ENCODE results near the gene DNAJC27. TPM values are rescaled to one million over a fixed set of nuclear protein-coding genes. Genes with fewer than 3 reads are reported as not detected.

Gene DNAJC27
- total RNA-seq, 3 donors from 2014 or later (not counting 1 experiment from before 2014, with no cell fraction given) = 14.1 to 19.7 (median 16.6) TPM

DNA sequence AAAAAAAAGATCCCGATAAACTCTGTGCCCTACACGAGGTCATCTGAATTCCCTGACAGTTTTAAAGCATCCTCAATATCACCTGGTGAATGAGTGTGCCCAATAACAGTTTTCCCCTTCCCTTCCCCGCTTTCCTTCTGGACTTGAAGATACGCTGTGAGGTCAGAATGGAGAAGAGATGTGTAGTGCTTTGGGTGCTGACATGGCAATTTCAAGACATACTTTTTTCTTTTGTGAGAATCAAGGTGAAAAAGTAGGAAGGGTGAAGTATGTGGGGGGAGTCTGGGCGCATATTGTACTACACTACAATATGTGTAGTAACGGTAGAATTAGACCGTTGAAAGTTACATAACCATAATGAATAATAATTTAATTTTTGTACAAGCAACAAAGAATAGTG is 21.7 kb downstream of the DNAJC27 start:
- Histone ChIP-seq H3K27ac (ENCODE audit: low read length) (no peak overlapping the region), H3K36me3 (ENCODE audit: control insufficient read depth, insufficient read depth, low read length) (peaks cover 27% of the 10 kb centered on the region), H3K4me3 (ENCODE audit: low read length) (no peak overlapping the region), H3K9me3 (ENCODE audit: control insufficient read depth, insufficient read depth, low read length) (no peaks in the 10 kb centered on the region), H3K27me3 (ENCODE audit: control insufficient read depth, insufficient read depth, low read length) (no peaks in the 10 kb centered on the region), H3K4me1 (ENCODE audit: control insufficient read depth, insufficient read depth, low read length) (no peaks in the 10 kb centered on the region)
- DNase-seq = no peak
- Mint-ChIP-seq H3K27ac (no peak overlapping the region), H3K9me3 (peaks cover 0 to 3% of the 10 kb centered on the region in 2 donors), H3K4me3 (no peak overlapping the region), H3K27me3 (ENCODE audit: low read depth in 2 of 2) (no peaks in the 10 kb centered on the region), H3K4me1 (peaks cover 0 to 4% of the 10 kb centered on the region in 2 donors), H3K36me3 (peaks cover 35% of the 10 kb centered on the region)
- ATAC-seq = no peak
- 100% methylated on average over 2 of the region's 7 CpGs for WGBS (ENCODE audit: insufficient coverage)
- intact Hi-C loops (cut with micrococcal nuclease) = no loop called here
- TF ChIP-seq CTCF (IDR thresholded peaks at IDR 0.05) = no peak

DNA sequence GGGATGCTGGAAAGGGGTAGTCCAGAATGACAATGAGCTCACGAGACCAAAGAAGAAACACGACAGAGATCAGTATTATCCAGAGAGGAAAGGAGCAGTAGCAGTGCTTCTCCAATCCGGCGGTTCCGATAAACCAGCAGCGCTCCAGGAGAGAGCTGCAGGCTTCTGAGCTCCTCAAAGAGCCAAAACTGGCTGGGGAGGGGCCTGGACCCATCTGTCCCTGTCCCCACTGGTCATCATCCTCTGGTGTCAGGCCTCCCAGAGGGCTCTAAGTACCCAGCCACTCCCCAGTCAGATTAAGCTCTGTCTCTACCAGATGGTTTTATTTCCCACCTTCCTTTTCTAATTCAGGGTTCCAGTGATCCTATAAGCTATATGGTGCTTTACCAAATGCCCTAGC is 23.2 kb downstream of the DNAJC27 start:
- Mint-ChIP-seq H3K4me1 (no peaks in the 10 kb centered on the region), H3K36me3 (peaks cover 31% of the 10 kb centered on the region), H3K9me3 (no peaks in the 10 kb centered on the region), H3K27me3 (ENCODE audit: low read depth in 2 of 2) (no peaks in the 10 kb centered on the region), H3K27ac (no peak overlapping the region), H3K4me3 (no peak overlapping the region)
- peaks cover 22% of the 10 kb centered on the region for H3K36me3 ChIP-seq (ENCODE audit: control insufficient read depth, insufficient read depth, low read length)
- no peaks in the 10 kb centered on the region for H3K9me3 ChIP-seq (ENCODE audit: control insufficient read depth, insufficient read depth, low read length)
- no peak for DNase-seq
- no peak for ATAC-seq
- no peaks in the 10 kb centered on the region for H3K27me3 ChIP-seq (ENCODE audit: control insufficient read depth, insufficient read depth, low read length)
- no peak overlapping the region for H3K4me3 ChIP-seq (ENCODE audit: low read length)
- over 99% methylated on average over 6 of the region's 6 CpGs for WGBS (ENCODE audit: insufficient coverage)
- intact Hi-C loops (cut with micrococcal nuclease) = no loop called here
- TF ChIP-seq CTCF (IDR thresholded peaks at IDR 0.05) = no peak
- H3K4me1 ChIP-seq (ENCODE audit: control insufficient read depth, insufficient read depth, low read length) = no peaks in the 10 kb centered on the region
- no peak overlapping the region for H3K27ac ChIP-seq (ENCODE audit: low read length)

DNA sequence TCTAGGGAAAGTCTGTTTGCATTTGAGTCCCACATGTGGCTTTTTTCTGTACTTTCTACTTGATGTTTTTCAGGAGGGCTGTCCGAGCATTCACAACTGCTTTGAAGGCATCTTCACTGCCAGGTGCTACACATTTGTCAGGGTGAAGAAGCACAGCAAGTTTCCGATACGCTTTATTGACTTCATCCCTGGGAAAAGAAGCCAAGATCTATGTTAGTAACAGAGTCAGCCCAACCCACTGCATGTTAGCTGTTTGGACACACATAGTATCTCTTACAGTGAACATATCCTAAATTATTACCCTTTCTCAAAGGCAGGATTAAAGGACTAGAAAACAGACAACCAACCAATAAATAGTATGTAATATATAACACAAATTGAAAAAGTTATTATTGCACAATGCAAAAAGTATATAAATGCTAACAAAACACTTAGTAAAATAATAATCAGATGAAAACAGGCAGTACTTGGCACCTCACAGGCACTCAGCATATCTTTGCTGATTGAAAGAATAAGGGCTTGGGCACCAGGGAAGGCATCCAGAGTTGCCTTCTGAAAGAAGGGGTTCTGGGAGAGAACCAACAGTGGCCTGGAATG is 24.1 kb downstream of the DNAJC27 start:
- no peak overlapping the region for H3K4me3 Mint-ChIP-seq
- 97% methylated on average over 3 of the region's 3 CpGs for WGBS (ENCODE audit: insufficient coverage)
- H3K4me1 Mint-ChIP-seq = no peaks in the 10 kb centered on the region
- H3K4me1 ChIP-seq (ENCODE audit: control insufficient read depth, insufficient read depth, low read length) = no peaks in the 10 kb centered on the region
- intact Hi-C loops (cut with micrococcal nuclease) = no loop called here
- ATAC-seq (no peak), DNase-seq (no peak)
- no peak overlapping the region for H3K27ac Mint-ChIP-seq
- H3K27me3 Mint-ChIP-seq (ENCODE audit: low read depth in 2 of 2) = no peaks in the 10 kb centered on the region
- no peaks in the 10 kb centered on the region for H3K27me3 ChIP-seq (ENCODE audit: control insufficient read depth, insufficient read depth, low read length)
- H3K36me3 ChIP-seq (ENCODE audit: control insufficient read depth, insufficient read depth, low read length) = peaks cover 19% of the 10 kb centered on the region
- TF ChIP-seq CTCF (IDR thresholded peaks at IDR 0.05) = no peak
- peaks cover 25% of the 10 kb centered on the region for H3K36me3 Mint-ChIP-seq
- no peak overlapping the region for H3K4me3 ChIP-seq (ENCODE audit: low read length)
- H3K27ac ChIP-seq (ENCODE audit: low read length) = no peak overlapping the region
- H3K9me3 ChIP-seq (ENCODE audit: control insufficient read depth, insufficient read depth, low read length) = no peaks in the 10 kb centered on the region
- H3K9me3 Mint-ChIP-seq = no peaks in the 10 kb centered on the region

DNA sequence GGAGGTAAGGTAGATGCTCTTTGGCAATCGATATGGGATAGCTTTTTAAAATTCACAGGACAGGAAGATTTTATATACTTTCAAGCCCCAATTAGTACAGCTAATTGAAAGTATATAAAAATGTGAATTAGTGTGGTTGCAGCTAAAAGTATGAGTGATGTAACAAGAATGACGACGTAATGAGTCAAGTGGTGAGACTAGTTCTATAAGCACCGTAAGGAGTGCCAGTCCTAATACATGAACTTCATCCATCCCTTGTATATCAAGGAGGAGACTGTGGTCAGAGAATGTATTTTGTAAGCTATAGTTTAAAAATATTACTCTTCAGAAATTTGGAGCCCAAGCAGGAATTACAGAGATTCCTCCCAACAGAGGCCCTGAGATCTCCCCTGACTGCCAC is 25.8 kb downstream of the DNAJC27 start:
- no peaks in the 10 kb centered on the region for H3K4me1 ChIP-seq (ENCODE audit: control insufficient read depth, insufficient read depth, low read length)
- Mint-ChIP-seq H3K9me3 (no peaks in the 10 kb centered on the region), H3K27me3 (ENCODE audit: low read depth in 2 of 2) (no peaks in the 10 kb centered on the region), H3K4me1 (no peaks in the 10 kb centered on the region), H3K27ac (no peak overlapping the region), H3K4me3 (no peak overlapping the region), H3K36me3 (peaks cover 20% of the 10 kb centered on the region)
- H3K36me3 ChIP-seq (ENCODE audit: control insufficient read depth, insufficient read depth, low read length) = peaks cover 7% of the 10 kb centered on the region
- H3K27ac ChIP-seq (ENCODE audit: low read length) = no peak overlapping the region
- intact Hi-C loops (cut with micrococcal nuclease) = no loop called here
- no peaks in the 10 kb centered on the region for H3K9me3 ChIP-seq (ENCODE audit: control insufficient read depth, insufficient read depth, low read length)
- no peak overlapping the region for H3K4me3 ChIP-seq (ENCODE audit: low read length)
- WGBS (ENCODE audit: insufficient coverage) = 97% methylated on average over 3 of the region's 4 CpGs
- no peak for DNase-seq
- ATAC-seq = no peak
- no peak for TF ChIP-seq CTCF (IDR thresholded peaks at IDR 0.05)
- H3K27me3 ChIP-seq (ENCODE audit: control insufficient read depth, insufficient read depth, low read length) = no peaks in the 10 kb centered on the region

Data from natural killer cell (primary cell).